ENCODE data around the gene KLC1. TPM values are rescaled to one million over a fixed set of nuclear protein-coding genes. Genes with fewer than 3 reads are reported as not detected.

The KLC1 gene
- total RNA-seq, 1 experiment from 2014 or later: 121 TPM

GRCh38 chr14:103735439-103735814 is 106.4 kb downstream of the KLC1 start:
- ATAC-seq (no peak), DNase-seq (ENCODE audit: low read depth, low spot score) (no peak)
- H3K27me3 ChIP-seq (ENCODE audit: insufficient read depth, low read length): no peaks in the 10 kb centered on the region
- no peaks in the 10 kb centered on the region for H3K9me3 ChIP-seq (ENCODE audit: control insufficient read depth in 1 of 2, insufficient read depth in 1 of 2, low read depth in 1 of 2, low read length in 2 of 2)
- no peak overlapping the region for H2AFZ ChIP-seq (ENCODE audit: low read depth, low read length, poor library complexity, severe bottlenecking)
- ChIA-PET CTCF (interaction anchor here (1.5 kb wide), 1 partner anchor 73 kb away, joined by 3 read pairs; no protein-coding TSS in a partner anchor), POLR2A (no interaction called here), RAD21 (ENCODE audit: low non-redundant PET in 1 of 2, low total read pairs in 2 of 2, uncharacterized antibody in 2 of 2, unreplicated experiment in 2 of 2) (no interaction called here)
- intact Hi-C loops (cut with micrococcal nuclease): no loop called here
- H3K27ac ChIP-seq (ENCODE audit: low read depth, low read length): no peak overlapping the region
- no peak for TF ChIP-seq EGR1 (IDR thresholded peaks at IDR 0.05; ENCODE audit: low read depth)
- H4K20me1 ChIP-seq (ENCODE audit: insufficient read depth): no peaks in the 10 kb centered on the region
- BruUV-seq (replicated peaks): no TSS peak
- no peak overlapping the region for H3K9ac ChIP-seq (ENCODE audit: low read length)
- H3K9me2 ChIP-seq (ENCODE audit: insufficient read depth): no peaks in the 10 kb centered on the region
- peaks cover 3 to 6% of the 10 kb centered on the region in 2 experiments; a peak in 3 of 4 replicates for H3K36me3 ChIP-seq (ENCODE audit: control insufficient read depth in 1 of 2, insufficient read depth in 2 of 2, low read length in 2 of 2)
- no peaks in the 10 kb centered on the region for H3K4me1 ChIP-seq (ENCODE audit: control insufficient read depth in 1 of 2, insufficient read depth in 2 of 2, low read length in 2 of 2)
- no peaks in the 10 kb centered on the region for H3K79me2 ChIP-seq (ENCODE audit: insufficient read depth, low read length)
- no peak overlapping the region for H3K4me2 ChIP-seq (ENCODE audit: low read length)
- no peak overlapping the region for H3K4me3 ChIP-seq (replicated peaks in 1 of 2; ENCODE audit: low read depth in 1 of 2, low read length in 2 of 2)

GRCh38 chr14:103735815-103736545 is 107.0 kb downstream of the KLC1 start:
- DNase-seq (ENCODE audit: low read depth, low spot score) (no peak), ATAC-seq (no peak)
- RAD21 ChIA-PET (ENCODE audit: low non-redundant PET in 1 of 2, low total read pairs in 2 of 2, uncharacterized antibody in 2 of 2, unreplicated experiment in 2 of 2): no interaction called here
- Histone ChIP-seq H3K9me2 (ENCODE audit: insufficient read depth) (no peaks in the 10 kb centered on the region), H3K27me3 (ENCODE audit: insufficient read depth, low read length) (no peaks in the 10 kb centered on the region), H3K4me2 (ENCODE audit: low read length) (no peak overlapping the region), H3K4me1 (ENCODE audit: control insufficient read depth in 1 of 2, insufficient read depth in 2 of 2, low read length in 2 of 2) (no peaks in the 10 kb centered on the region), H3K36me3 (ENCODE audit: control insufficient read depth in 1 of 2, insufficient read depth in 2 of 2, low read length in 2 of 2) (peaks cover 3 to 6% of the 10 kb centered on the region in 2 experiments; a peak in 3 of 4 replicates), H3K79me2 (ENCODE audit: insufficient read depth, low read length) (no peaks in the 10 kb centered on the region), H2AFZ (ENCODE audit: low read depth, low read length, poor library complexity, severe bottlenecking) (no peak overlapping the region), H3K4me3 (replicated peaks in 1 of 2; ENCODE audit: low read depth in 1 of 2, low read length in 2 of 2) (no peak overlapping the region), H4K20me1 (ENCODE audit: insufficient read depth) (no peaks in the 10 kb centered on the region), H3K27ac (ENCODE audit: low read depth, low read length) (no peak overlapping the region), H3K9ac (ENCODE audit: low read length) (no peak overlapping the region), H3K9me3 (ENCODE audit: control insufficient read depth in 1 of 2, insufficient read depth in 1 of 2, low read depth in 1 of 2, low read length in 2 of 2) (no peaks in the 10 kb centered on the region)
- CTCF ChIA-PET: interaction anchor here (1.5 kb wide), 1 partner anchor 73 kb away, joined by 3 read pairs; no protein-coding TSS in a partner anchor
- intact Hi-C loops (cut with micrococcal nuclease): no loop called here
- POLR2A ChIA-PET: no interaction called here
- TF ChIP-seq JUND (IDR thresholded peaks at IDR 0.05) (no peak), ZFX (IDR thresholded peaks at IDR 0.05) (no peak), SIN3A (IDR thresholded peaks at IDR 0.05; ENCODE audit: low read depth) (no peak), POLR2A (IDR thresholded peaks at IDR 0.05; ENCODE audit: borderline replicate concordance, extremely low read depth, insufficient read depth, insufficient read length) (no peak), FOSL1 (IDR thresholded peaks at IDR 0.05; ENCODE audit: low read depth) (no peak), SRF (IDR thresholded peaks at IDR 0.05; ENCODE audit: low read depth) (no peak), ZNF274 (IDR thresholded peaks at IDR 0.05; ENCODE audit: low read depth, low read length) (no peak), ELF1 (IDR thresholded peaks at IDR 0.05; ENCODE audit: borderline replicate concordance, low read depth) (no peak), POLR2AphosphoS5 (IDR thresholded peaks at IDR 0.05; ENCODE audit: low read depth, low read length) (no peak)
- TF ChIP-seq, protein P1, sequence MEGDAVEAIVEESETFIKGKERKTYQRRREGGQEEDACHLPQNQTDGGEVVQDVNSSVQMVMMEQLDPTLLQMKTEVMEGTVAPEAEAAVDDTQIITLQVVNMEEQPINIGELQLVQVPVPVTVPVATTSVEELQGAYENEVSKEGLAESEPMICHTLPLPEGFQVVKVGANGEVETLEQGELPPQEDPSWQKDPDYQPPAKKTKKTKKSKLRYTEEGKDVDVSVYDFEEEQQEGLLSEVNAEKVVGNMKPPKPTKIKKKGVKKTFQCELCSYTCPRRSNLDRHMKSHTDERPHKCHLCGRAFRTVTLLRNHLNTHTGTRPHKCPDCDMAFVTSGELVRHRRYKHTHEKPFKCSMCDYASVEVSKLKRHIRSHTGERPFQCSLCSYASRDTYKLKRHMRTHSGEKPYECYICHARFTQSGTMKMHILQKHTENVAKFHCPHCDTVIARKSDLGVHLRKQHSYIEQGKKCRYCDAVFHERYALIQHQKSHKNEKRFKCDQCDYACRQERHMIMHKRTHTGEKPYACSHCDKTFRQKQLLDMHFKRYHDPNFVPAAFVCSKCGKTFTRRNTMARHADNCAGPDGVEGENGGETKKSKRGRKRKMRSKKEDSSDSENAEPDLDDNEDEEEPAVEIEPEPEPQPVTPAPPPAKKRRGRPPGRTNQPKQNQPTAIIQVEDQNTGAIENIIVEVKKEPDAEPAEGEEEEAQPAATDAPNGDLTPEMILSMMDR (IDR thresholded peaks at IDR 0.05 in 2 of 3, conservative IDR thresholded peaks at IDR 0.05 in 1 of 3; ENCODE audit: borderline replicate concordance in 1 of 3, insufficient read depth in 1 of 3, low read depth in 2 of 3, low read length in 2 of 3): no peak
- BruUV-seq (replicated peaks): no TSS peak

Measured in HCT116 (cell line).